Sigmoid colon (tissue), 4 donors: ENCODE results near the gene TBCK.

ENCODE experiments used
- CTCF ChIP-seq, 4 experiments: fragments of 450-650 bp in 3 of 4; fragments of 200-600 bp in 1 of 4; IDR thresholded peaks; one replicate each; pipeline ENCODE4 v1.5.1; 2016 to 2019; ENCODE audit warnings: antibody characterized with exemption in 4 of 4, mild to moderate bottlenecking in 3 of 4, moderate library complexity in 2 of 4
- EP300 ChIP-seq, 4 donors: sonication (generic); formaldehyde crosslinking; IDR thresholded peaks; one replicate each; pipeline ENCODE4 v1.6.1; 2017; ENCODE audit warnings: antibody characterized with exemption in 4 of 4
- POLR2A ChIP-seq, 2 donors: fragments of 450-650 bp; IDR thresholded peaks; one replicate each; pipeline ENCODE4 v1.6.1; 2016; ENCODE audit warnings: antibody characterized with exemption in 2 of 2, mild to moderate bottlenecking in 2 of 2, moderate library complexity in 2 of 2
- POLR2AphosphoS5 ChIP-seq, 4 donors: sonication (generic); formaldehyde crosslinking; IDR thresholded peaks; one replicate each; pipeline ENCODE4 v1.6.1; 2017; ENCODE audit warnings: antibody characterized with exemption in 4 of 4

GRCh38 chr4:106062452-106062875, 253.5 kb downstream of the TBCK start:
- TF ChIP-seq CTCF (IDR thresholded peaks at IDR 0.05) = no peak
- TF ChIP-seq POLR2A (IDR thresholded peaks at IDR 0.05) = no peak
- TF ChIP-seq POLR2AphosphoS5 (IDR thresholded peaks at IDR 0.05) = no peak
- no peak for TF ChIP-seq EP300 (IDR thresholded peaks at IDR 0.05)
